Smooth muscle cell of the brain vasculature (primary cell): ENCODE measurements around the gene SERPIND1.
"Not testable (repeated sequence)": the region's sequence is repeated elsewhere in the genome, so short reads cannot be mapped to it uniquely, and the experiment has no call there.

ENCODE experiments used
- DNase-seq: peaks from one replicate; pipeline ENCODE4 v3.0.0-alpha.2; 2012; ENCODE audit warnings: low read depth, low spot score

The SERPIND1 gene

DNA sequence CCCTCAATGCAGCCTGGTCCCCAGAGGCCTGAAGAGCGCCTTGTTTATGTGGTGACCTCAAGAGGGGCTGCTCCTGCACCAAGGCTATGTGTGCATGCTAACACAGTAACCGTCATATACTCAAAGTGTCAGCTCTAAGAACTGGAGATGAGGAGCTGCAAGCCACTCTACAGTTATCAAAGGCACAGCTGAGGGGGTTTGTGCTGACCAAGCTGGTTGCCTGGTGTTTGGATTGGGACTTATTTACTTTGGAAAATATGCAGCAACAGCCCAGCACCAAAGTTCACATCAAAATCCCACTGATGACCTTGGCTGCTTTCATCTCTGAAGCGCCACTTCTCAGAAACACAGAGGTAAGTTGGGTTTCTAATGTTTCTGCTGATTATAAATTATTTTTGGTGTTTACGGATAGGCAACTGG lies at the start of gene SERPIND1:
TSS of gene SERPIND1 (plus strand) at position 321 of the 420 bp plus-strand sequence. CDS start 5,200 bp downstream, outside the sequence.
- DNase-seq, result no peak

GRCh38 chr22:20724676-20725454 lies 49.0 kb upstream of the SERPIND1 start:
- no peak for DNase-seq

- DNase-seq, result no peak
Measured at GRCh38 chr22:20725987-20726558, 47.8 kb upstream of the SERPIND1 start.

GRCh38 chr22:20727118-20728015 lies 46.5 kb upstream of the SERPIND1 start:
- DNase-seq, result no peak

DNA sequence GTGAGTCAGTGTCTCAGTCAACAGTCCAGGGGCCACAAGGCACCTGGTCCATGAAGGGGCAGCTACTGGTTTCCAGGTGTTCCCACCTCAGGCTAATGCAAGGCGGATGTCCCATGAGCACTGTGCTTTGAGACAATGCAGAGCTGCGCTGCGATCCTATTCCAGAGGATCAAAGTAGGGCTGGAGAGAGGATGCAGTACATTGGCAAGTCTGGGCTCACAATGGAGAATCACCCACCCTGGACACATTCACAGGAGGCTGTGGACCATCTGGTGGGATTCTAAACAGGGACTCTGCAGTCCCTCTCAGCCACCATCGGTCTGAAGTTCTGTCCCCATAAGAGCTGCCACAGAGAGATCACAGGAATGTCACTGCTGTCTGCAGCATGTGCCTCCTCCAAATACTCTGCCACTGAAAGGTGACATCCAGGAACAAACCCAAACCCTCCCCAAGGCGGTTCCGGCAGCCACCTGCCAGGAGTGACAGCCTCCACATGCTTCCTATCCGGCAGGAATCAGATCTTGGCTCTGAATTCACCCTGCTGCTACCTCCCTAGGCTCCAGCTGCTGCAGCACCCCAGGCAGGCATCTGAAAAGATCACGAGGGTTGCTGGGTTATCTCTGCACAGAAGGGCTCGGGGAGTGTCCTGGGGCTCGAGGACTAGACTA lies 45.3 kb upstream of the SERPIND1 start:
- no peak for DNase-seq

- no peak for DNase-seq
Measured at GRCh38 chr22:20729194-20729593, 44.7 kb upstream of the SERPIND1 start.

GRCh38 chr22:20732431-20732830 lies 41.5 kb upstream of the SERPIND1 start:
- not testable (repeated sequence) for DNase-seq

GRCh38 chr22:20735356-20736162 lies 38.4 kb upstream of the SERPIND1 start:
- DNase-seq, result not testable (repeated sequence)

GRCh38 chr22:20736891-20737290 lies 37.0 kb upstream of the SERPIND1 start:
- DNase-seq, result not testable (repeated sequence)

- no peak for DNase-seq
Measured at GRCh38 chr22:20738394-20739089, 35.4 kb upstream of the SERPIND1 start.

- no peak for DNase-seq
Measured at GRCh38 chr22:20740222-20740951, 33.5 kb upstream of the SERPIND1 start.

DNA sequence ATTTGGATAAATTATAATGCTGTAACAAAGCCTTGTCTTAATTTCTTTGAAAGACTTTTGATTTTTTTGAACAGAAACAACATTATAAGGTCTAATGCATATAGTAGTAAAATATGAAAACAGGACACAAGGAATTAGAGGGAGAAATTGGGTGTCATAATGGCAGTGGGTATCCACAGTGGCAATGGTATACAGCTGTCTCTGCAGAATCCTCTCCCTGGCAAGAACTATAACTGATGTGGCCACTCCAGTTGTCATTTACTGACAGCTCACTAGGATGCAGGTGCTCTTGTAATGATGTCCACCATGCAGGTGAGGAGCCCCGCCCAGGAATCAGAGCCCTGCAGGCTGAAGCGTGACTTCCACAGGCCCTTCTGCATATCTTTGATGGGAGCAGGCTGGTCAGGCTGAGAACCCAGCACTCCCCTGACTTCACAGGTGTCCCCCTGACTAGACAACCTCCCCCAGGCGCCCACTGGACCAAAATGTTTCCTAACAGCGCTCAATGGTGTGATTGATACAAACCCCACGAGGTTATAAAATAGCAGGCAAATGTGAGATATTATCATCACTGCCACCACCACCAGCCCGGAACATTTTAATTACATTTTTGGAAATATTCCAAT lies 32.8 kb upstream of the SERPIND1 start:
- no peak for DNase-seq

DNA sequence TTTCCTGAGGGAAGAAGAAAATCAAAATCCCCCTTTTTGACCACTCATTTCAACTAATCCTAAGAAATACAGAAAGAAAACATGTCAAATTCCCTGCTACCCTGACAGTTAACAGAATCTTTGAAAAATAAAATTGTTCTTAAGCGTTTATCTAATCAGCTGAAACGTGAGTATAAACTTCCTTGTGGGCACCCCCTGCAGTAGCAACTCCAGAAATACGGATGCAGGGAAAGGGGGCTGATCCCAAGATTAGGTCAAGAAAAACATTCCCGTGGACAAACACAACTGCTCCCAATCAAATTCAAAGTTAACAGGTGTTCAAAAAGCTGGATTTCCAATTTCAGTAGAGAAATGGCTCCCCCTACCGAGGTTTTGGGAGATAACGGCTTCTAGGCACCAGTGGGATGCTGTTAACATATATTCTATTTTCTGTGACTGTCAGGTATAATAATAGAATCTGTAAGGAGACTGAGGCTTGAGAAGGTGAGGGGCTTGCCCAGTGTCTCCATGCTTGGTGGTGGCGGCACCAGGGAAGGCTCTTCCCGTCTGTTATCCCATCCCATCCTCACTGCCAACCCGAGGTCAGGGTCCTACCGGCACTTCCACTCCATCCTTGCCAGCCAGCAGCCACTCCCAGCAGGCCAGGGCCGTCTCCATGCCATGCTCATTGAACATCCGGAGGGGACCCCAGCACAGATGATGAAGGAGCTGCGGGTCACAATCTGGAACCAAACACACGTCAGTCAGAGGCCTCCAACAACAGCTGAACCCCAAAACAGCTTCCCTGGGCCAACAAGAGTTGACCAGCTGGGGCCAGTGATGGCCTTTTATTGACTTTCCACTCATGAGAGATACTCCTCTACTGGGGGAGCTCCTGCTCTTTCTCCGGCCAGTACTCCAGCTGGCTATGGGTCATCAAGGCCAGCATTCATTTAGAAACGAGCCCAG lies 32.0 kb upstream of the SERPIND1 start:
- DNase-seq, result no peak

- DNase-seq, result no peak
Measured at GRCh38 chr22:20742764-20743163, 31.1 kb upstream of the SERPIND1 start.

DNA sequence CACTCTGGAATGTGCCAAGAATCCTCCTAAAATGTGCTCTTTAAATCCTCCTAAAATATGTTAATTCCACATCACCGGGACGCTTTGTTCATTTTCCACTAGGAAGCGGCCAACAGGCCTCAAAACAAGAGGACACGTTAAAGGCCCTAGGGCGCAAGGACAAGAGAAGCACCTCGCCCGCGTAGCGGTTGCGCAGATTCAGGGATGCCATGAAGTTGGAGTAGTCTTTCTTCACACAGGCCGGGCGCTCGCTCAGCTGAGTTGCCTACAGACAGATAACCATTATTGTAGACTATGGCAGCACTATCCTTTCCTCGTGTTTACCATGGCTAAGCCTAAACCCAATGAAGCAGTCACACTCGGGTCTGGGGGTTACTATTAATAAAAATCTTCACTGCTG lies 29.5 kb upstream of the SERPIND1 start:
- no peak for DNase-seq

DNA sequence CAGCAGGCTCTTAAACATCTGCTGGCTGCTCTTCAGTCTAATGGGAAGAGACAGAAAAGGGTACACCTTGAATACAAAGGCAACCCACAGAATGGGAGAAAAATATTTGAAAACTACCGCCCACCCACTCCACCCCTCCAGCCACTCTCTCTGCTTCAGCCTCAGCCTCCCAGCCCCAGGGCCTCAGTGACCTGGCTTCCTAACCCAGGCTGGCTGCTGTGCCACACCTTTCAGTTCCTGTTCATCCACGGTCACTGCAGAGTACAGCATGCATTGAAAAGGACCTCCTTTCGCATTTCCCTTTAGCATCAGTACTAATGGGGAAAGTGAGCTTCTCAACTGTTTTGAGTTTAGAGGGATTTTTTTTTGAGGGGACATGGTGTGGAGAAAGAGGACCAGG lies 28.8 kb upstream of the SERPIND1 start:
- no peak for DNase-seq

- no peak for DNase-seq
Measured at GRCh38 chr22:20746431-20747189, 27.3 kb upstream of the SERPIND1 start.
